ENCODE data around the gene SOS2.

The SOS2 gene

DNA sequence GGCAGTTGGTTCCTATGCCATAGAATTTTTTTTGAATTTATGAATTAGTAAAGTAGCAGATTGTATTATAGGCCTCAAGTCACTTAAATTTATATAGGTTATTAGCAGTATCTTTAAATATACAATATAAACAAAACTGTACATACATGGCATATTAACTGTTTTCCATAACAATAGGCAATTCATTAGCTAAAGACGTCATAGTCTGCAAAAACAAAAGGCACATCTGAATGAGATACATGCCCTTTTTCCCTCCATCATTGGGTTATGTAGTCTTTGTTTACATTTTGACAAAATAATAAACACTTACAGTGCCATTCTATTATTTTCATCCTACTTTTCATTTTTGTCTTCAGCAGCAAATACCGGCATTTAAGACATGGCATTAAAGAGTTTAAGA, 113.9 kb downstream of the SOS2 start:
- no peak for DNase-seq (ENCODE audit: insufficient read length, low spot score)
- no peak for FAIRE-seq
- TF ChIP-seq, protein P1, sequence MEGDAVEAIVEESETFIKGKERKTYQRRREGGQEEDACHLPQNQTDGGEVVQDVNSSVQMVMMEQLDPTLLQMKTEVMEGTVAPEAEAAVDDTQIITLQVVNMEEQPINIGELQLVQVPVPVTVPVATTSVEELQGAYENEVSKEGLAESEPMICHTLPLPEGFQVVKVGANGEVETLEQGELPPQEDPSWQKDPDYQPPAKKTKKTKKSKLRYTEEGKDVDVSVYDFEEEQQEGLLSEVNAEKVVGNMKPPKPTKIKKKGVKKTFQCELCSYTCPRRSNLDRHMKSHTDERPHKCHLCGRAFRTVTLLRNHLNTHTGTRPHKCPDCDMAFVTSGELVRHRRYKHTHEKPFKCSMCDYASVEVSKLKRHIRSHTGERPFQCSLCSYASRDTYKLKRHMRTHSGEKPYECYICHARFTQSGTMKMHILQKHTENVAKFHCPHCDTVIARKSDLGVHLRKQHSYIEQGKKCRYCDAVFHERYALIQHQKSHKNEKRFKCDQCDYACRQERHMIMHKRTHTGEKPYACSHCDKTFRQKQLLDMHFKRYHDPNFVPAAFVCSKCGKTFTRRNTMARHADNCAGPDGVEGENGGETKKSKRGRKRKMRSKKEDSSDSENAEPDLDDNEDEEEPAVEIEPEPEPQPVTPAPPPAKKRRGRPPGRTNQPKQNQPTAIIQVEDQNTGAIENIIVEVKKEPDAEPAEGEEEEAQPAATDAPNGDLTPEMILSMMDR (IDR thresholded peaks at IDR 0.05; ENCODE audit: insufficient read depth, missing control alignments) = no peak

DNA sequence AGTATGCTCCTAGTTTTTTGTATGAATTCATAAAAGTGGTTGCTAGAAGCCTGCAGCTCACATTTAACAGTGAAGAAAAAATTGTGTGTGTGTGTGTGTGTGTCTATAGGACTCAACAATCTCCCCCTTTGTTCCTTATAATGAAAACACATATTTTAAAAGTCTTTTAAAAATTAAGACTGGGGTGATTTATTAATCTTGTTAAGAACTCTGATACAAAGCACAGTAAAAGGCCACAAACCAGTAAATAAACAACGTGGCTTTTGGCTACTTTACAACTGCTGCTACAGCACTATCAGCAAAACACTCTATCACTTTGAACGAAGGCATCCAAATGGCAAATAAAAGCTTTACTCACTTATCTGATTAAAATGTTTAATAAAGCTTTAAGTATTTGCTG, 114.4 kb downstream of the SOS2 start:
- DNase-seq (ENCODE audit: insufficient read length, low spot score) (no peak), FAIRE-seq (peak; percentile 55)
- TF ChIP-seq, protein P1 (IDR thresholded peaks at IDR 0.05; ENCODE audit: insufficient read depth, missing control alignments) = no peak

DNA sequence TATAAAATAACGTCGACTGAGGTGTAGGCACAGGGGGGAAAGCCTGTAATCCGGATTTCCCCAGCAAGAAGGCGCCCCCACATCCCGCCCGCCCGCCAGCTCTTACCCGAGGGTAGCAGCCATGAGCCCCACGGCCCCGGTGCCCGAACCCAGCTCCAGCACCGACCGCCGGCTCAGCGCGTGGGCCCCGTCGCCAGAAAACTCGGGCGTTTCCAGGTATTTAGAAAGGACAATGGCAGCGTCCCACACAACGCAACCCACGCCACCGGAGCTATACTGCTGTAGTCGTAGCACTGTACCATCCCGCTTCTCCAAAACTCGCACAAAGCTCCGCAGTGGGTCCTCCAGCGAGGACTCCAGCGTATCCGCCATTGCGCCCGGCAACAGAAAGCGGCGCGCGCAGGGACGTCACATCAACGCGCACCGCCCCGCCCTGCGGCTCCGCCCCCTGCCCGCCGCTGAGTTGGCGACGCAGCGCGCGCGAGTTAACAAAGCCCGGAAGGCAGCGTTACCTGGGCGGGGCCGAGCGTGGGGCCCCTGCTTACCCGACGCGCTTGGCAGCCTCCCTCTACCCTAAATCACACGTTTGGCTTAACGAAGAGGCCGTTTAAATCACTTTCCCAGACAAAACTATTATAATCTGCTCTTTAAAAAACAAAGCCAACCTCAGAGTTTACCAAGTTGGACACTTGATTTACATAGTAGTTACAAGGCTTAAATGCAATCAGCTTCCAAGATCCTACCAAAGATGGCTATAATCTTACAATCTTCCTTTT, 115.0 kb downstream of the SOS2 start, which contains the start of gene VCPKMT:
TSS of gene VCPKMT (minus strand) at position 392 of the 776 bp plus-strand sequence. CDS start at position 372, 20 bp downstream.
- TF ChIP-seq, protein P1 (IDR thresholded peaks at IDR 0.05; ENCODE audit: insufficient read depth, missing control alignments) = no peak
- no peak for FAIRE-seq
- peak; percentile 68 for DNase-seq (ENCODE audit: insufficient read length, low spot score)

DNA sequence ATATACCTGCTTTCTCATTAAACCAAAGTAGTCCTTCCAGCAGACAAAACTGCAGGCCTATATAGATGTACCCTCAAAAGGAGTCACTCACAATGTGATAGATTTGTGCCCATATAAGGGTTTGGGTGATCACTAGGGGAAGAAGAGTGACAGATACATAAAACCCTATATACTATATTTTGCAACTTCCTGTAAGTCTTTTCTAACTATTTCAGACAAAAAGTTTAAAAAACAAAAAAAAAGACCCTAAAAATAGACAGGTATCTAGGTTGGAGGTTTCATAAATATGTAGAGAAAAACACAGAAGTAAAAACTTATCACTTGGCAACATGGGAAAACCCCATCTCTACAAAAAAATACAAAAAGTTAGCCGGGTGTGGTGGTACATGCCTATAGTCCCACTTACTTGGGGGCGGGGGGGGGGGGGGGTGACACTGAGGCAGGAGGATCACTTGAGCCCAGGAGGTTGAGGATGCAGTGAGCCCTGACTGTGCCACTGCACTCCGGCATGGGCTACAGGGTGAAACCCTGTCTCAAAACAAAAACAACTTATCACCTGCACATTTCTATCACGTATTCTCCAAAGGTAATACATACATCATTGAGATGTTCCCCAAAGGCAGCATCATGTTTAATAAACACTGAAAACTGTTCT, 117.9 kb downstream of the SOS2 start:
- no peak for FAIRE-seq
- TF ChIP-seq, protein P1 (IDR thresholded peaks at IDR 0.05; ENCODE audit: insufficient read depth, missing control alignments) = no peak
- DNase-seq (ENCODE audit: insufficient read length, low spot score) = no peak

DNA sequence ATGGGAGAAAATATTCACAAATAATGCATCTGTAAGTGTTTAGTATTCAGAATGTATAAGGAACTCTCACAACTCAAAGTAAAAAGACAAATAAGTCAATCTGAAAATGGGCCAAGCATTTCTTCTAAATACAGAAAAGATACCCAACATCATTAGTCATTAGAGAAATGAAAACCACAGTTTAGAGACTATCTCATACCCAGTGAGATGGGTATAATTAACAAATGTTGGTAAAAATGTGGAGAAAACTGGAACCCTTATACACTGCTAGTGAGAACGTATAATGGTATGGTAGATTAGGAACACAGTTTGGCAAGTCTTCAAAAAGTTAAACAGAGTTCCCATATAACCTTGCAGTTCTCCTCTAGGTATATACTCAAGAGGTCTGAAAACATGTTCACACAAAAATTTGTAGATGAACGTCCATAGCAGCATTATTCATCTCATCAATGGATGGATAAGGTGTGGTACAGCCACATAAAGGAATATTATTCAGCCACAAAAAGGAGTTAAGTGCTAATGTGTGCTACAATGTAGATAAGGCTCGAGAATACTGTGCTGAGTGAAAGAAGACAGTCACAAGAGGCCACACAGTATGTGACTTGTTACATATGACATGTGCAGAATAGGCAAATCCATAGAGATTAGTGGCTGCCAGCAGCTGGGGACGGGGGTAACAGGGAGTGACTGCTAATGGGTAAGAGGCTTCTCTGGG, 120.9 kb downstream of the SOS2 start:
- FAIRE-seq = no peak
- no peak for DNase-seq (ENCODE audit: insufficient read length, low spot score)
- TF ChIP-seq, protein P1 (IDR thresholded peaks at IDR 0.05; ENCODE audit: insufficient read depth, missing control alignments) = no peak

DNA sequence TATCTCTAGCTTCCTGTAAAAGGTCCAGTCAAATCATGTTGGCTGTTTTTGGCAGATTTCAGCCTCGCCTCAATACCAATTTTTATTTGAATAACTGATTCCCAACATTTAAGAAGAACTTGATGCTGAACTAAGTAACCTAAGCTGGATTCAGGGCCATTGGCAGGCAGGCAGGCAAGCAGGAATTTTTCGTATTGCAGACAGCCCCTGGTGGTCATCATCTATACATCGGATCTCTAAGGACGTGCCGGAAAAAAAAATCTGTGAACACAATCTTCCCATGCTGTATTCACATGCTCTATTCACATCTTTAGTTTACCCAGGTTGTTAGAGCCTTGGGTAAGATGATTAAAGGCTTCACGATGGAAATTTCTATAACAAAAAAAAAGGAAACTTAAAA, 122.0 kb downstream of the SOS2 start:
- DNase-seq (ENCODE audit: insufficient read length, low spot score) = no peak
- TF ChIP-seq, protein P1 (IDR thresholded peaks at IDR 0.05; ENCODE audit: insufficient read depth, missing control alignments) = no peak
- no peak for FAIRE-seq

Measured in D721Med (cell line).